NT2/D1 (cell line): ENCODE results near the gene MACF1.

Source experiments
- SUZ12 ChIP-seq: IDR thresholded peaks from 2 replicates; pipeline ENCODE4 v1.6.1; 2011; ENCODE audit not compliant: insufficient read length, insufficient read depth; ENCODE audit errors: extremely low read depth
- YY1 ChIP-seq: IDR thresholded peaks from 2 replicates; pipeline ENCODE4 v1.6.1; 2011; ENCODE audit not compliant: insufficient read length, insufficient read depth
- ZNF274 ChIP-seq: IDR thresholded peaks from 2 replicates; pipeline ENCODE4 v1.6.1; 2011; ENCODE audit warnings: mild to moderate bottlenecking, low read depth, low read length

DNA sequence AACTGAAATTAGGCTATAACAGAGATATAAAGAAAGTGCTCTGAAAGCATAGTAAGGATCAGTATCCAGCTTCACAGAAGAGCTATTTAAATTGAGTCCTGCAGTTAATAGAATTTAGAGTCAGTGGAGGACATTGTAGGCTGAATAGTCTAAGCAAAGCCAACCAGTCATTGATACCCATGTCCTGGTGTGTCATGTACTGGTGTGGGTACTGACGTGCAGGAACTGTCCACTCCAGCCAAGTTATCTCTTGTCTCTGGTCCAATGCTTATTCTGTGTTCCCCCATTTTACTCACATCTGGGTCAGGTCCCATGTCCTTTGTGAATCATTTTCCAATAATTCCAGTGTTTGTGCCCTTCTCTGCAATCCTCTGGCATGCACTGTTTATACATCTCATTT, 90.0 kb downstream of the MACF1 start:
- TF ChIP-seq ZNF274 (no peak), YY1 (no peak), SUZ12 (no peak)
